COLO829 (cell line): ENCODE results near the gene TSGA10IP.

Experiments
- DNase-seq: peaks from one replicate; pipeline ENCODE4 v3.0.0; 2012; ENCODE audit warnings: low spot score

The TSGA10IP gene

GRCh38 chr11:66008095-66008467 is 62.8 kb downstream of the TSGA10IP start:
- DNase-seq = no peak

GRCh38 chr11:66008468-66009101 is 63.3 kb downstream of the TSGA10IP start:
- no peak for DNase-seq
